MCF 10A (cell line): ENCODE data around the gene GTPBP1. TPM values are rescaled to one million over a fixed set of nuclear protein-coding genes. Genes with fewer than 3 reads are reported as not detected.

ENCODE experiments used
- BruUV-seq: library from RNA; stranded (reverse); fragments of 400-500 nt; replicated peaks from 2 replicates; lab custom pipeline; 2021; lab: Mats Ljungman, UMichigan
- CTCF ChIA-PET: fragments of 300-600 bp; sonication (Branson Sonifier 250); formaldehyde crosslinking; extraction: SDS; loops from one replicate; lab custom pipeline; 2021; ENCODE audit warnings: antibody characterized with exemption, inconsistent platforms; lab: Yijun Ruan, JAX
- POLR2A ChIA-PET: fragments of 300-600, 350-650 bp; sonication (Branson Sonifier 250); formaldehyde crosslinking; extraction: SDS; loops from one replicate; lab custom pipeline; 2020; ENCODE audit warnings: antibody characterized with exemption, inconsistent platforms; lab: Yijun Ruan, JAX
- DNase-seq: peaks from one replicate; pipeline ENCODE4 v3.0.0-alpha.2; 2018; ENCODE audit not compliant: unreplicated experiment
- H3K27ac Mint-ChIP-seq: one replicate; pipeline ENCODE4 v1.8.0; 2022; ENCODE audit warnings: mild to moderate bottlenecking, low read depth, mixed read lengths; ENCODE audit not compliant: unreplicated experiment
- H3K27me3 Mint-ChIP-seq: one replicate; pipeline ENCODE4 v1.8.0; 2022; ENCODE audit warnings: mixed read lengths; ENCODE audit not compliant: insufficient read depth, unreplicated experiment
- H3K36me3 Mint-ChIP-seq: one replicate; pipeline ENCODE4 v1.8.0; 2022; ENCODE audit warnings: mild to moderate bottlenecking, moderate library complexity, mixed read lengths; ENCODE audit not compliant: insufficient read depth, unreplicated experiment
- H3K4me1 Mint-ChIP-seq: one replicate; pipeline ENCODE4 v1.8.0; 2022; ENCODE audit warnings: mixed read lengths; ENCODE audit not compliant: insufficient read depth, unreplicated experiment
- H3K4me3 Mint-ChIP-seq: one replicate; pipeline ENCODE4 v1.8.0; 2022; ENCODE audit warnings: mild to moderate bottlenecking, moderate library complexity, mixed read lengths; ENCODE audit not compliant: unreplicated experiment
- H3K9me3 Mint-ChIP-seq: one replicate; pipeline ENCODE4 v1.8.0; 2022; ENCODE audit warnings: mixed read lengths; ENCODE audit not compliant: unreplicated experiment
- intact Hi-C: fragments of 100-400 bp; cut with micrococcal nuclease; formaldehyde crosslinking; loops from 2 replicates; pipeline ENCODE4 v1.14.1; 2022
- total RNA-seq: library from RNA; stranded (reverse); gene quantifications from 2 replicates; pipeline ENCODE4 v1.2.3, GENCODE V29; 2022
- TF ChIP-seq, protein P1 (sequence below): fragments of 200-600 bp; IDR thresholded peaks from one replicate; pipeline ENCODE4 v1.8.0; 2022; ENCODE audit warnings: antibody characterized with exemption, mild to moderate bottlenecking; ENCODE audit not compliant: unreplicated experiment

GTPBP1 gene
- total RNA-seq, 1 experiment from 2014 or later = 62.5 TPM

- no peak overlapping the region for H3K4me3 Mint-ChIP-seq
- H3K27me3 Mint-ChIP-seq = no peaks in the 10 kb centered on the region
- no peaks in the 10 kb centered on the region for H3K9me3 Mint-ChIP-seq
- CTCF ChIA-PET = no interaction called here
- intact Hi-C loops = no loop called here
- DNase-seq = no peak
- POLR2A ChIA-PET = interaction anchor here (6.0 kb wide), 1 partner anchor 11 kb away, joined by 223 read pairs; the partner anchor contains the start of gene JOSD1
- TF ChIP-seq, protein P1, sequence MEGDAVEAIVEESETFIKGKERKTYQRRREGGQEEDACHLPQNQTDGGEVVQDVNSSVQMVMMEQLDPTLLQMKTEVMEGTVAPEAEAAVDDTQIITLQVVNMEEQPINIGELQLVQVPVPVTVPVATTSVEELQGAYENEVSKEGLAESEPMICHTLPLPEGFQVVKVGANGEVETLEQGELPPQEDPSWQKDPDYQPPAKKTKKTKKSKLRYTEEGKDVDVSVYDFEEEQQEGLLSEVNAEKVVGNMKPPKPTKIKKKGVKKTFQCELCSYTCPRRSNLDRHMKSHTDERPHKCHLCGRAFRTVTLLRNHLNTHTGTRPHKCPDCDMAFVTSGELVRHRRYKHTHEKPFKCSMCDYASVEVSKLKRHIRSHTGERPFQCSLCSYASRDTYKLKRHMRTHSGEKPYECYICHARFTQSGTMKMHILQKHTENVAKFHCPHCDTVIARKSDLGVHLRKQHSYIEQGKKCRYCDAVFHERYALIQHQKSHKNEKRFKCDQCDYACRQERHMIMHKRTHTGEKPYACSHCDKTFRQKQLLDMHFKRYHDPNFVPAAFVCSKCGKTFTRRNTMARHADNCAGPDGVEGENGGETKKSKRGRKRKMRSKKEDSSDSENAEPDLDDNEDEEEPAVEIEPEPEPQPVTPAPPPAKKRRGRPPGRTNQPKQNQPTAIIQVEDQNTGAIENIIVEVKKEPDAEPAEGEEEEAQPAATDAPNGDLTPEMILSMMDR = no peak
- H3K36me3 Mint-ChIP-seq = peaks cover 85% of the 10 kb centered on the region
- H3K4me1 Mint-ChIP-seq = peaks cover 5% of the 10 kb centered on the region
- no peak overlapping the region for H3K27ac Mint-ChIP-seq
- BruUV-seq = no TSS peak
Measured at GRCh38 chr22:38685761-38686160, 20.0 kb upstream of the GTPBP1 start.

- Mint-ChIP-seq H3K27ac (no peak overlapping the region), H3K4me1 (peaks cover 10% of the 10 kb centered on the region), H3K27me3 (no peaks in the 10 kb centered on the region), H3K4me3 (no peak overlapping the region), H3K9me3 (no peaks in the 10 kb centered on the region), H3K36me3 (peaks cover 90% of the 10 kb centered on the region)
- no TSS peak for BruUV-seq
- intact Hi-C loops = no loop called here
- ChIA-PET CTCF (no interaction called here), POLR2A (interaction anchor here (0.7 to 1.8 kb wide), 3 partner anchors 9 to 26 kb away, joined by 4 to 9 read pairs (median 4); partner anchors contain the start of gene GTPBP1)
- DNase-seq = no peak
- TF ChIP-seq, protein P1 = no peak
Measured at GRCh38 chr22:38689651-38690050, 16.1 kb upstream of the GTPBP1 start.

- no peak overlapping the region for H3K27ac Mint-ChIP-seq
- H3K4me3 Mint-ChIP-seq = no peak overlapping the region
- TF ChIP-seq, protein P1 = no peak
- CTCF ChIA-PET = no interaction called here
- no peaks in the 10 kb centered on the region for H3K9me3 Mint-ChIP-seq
- BruUV-seq = no TSS peak
- peaks cover 33% of the 10 kb centered on the region for H3K4me1 Mint-ChIP-seq
- no peak for DNase-seq
- POLR2A ChIA-PET = interaction anchor here (7.9 to 8.7 kb wide), 2 partner anchors 10 to 12 kb away, joined by 118 to 223 read pairs; partner anchors contain the start of genes GTPBP1 and TOMM22
- no peaks in the 10 kb centered on the region for H3K27me3 Mint-ChIP-seq
- intact Hi-C loops = no loop called here
- peaks cover 62% of the 10 kb centered on the region for H3K36me3 Mint-ChIP-seq
Measured at GRCh38 chr22:38694049-38694448, 11.7 kb upstream of the GTPBP1 start.

GRCh38 chr22:38694940-38695339, 10.8 kb upstream of the GTPBP1 start:
- Mint-ChIP-seq H3K4me3 (no peak overlapping the region), H3K9me3 (no peaks in the 10 kb centered on the region), H3K27ac (no peak overlapping the region), H3K36me3 (peaks cover 54% of the 10 kb centered on the region), H3K4me1 (peaks cover 33% of the 10 kb centered on the region), H3K27me3 (no peaks in the 10 kb centered on the region)
- no peak for DNase-seq
- POLR2A ChIA-PET = interaction anchor here (1.0 to 8.7 kb wide), 4 partner anchors 8 to 38 kb away, joined by 3 to 223 read pairs (median 61); partner anchors contain the start of genes GTPBP1 and TOMM22
- intact Hi-C loops = no loop called here
- TF ChIP-seq, protein P1 = no peak
- no TSS peak for BruUV-seq
- CTCF ChIA-PET = interaction anchor here (0.6 kb wide), 1 partner anchor 154 kb away, joined by 4 read pairs; no protein-coding TSS in a partner anchor
